ENCODE measurements around the gene SLC25A17. TPM values are rescaled to one million over a fixed set of nuclear protein-coding genes. Genes with fewer than 3 reads are reported as not detected.

SLC25A17 gene
- total and polyA plus RNA-seq, 2 experiments from 2014 or later = 12.7 to 18.1 TPM

- no peaks in the 10 kb centered on the region for H3K36me3 ChIP-seq
- peaks cover 13% of the 10 kb centered on the region for H3K4me1 ChIP-seq (ENCODE audit: low read depth)
- H3K9me3 ChIP-seq (ENCODE audit: low read depth) = no peaks in the 10 kb centered on the region
- no peak for DNase-seq (ENCODE audit: low read depth in 1 of 2, low spot score in 1 of 2)
- no peak for TF ChIP-seq CTCF (IDR thresholded peaks at IDR 0.05; ENCODE audit: low read depth, low read length)
- H3K4me3 ChIP-seq = no peak overlapping the region
- peak overlapping the region; percentile 73 for H3K27ac ChIP-seq
- no peaks in the 10 kb centered on the region for H3K27me3 ChIP-seq
Observed at GRCh38 chr22:40727964-40728615, 91.1 kb downstream of the SLC25A17 start.

- TF ChIP-seq CTCF (IDR thresholded peaks at IDR 0.05; ENCODE audit: low read depth, low read length) = no peak
- Histone ChIP-seq H3K27ac (no peak overlapping the region), H3K4me1 (ENCODE audit: low read depth) (peaks cover 13% of the 10 kb centered on the region), H3K27me3 (no peaks in the 10 kb centered on the region), H3K4me3 (no peak overlapping the region), H3K36me3 (no peaks in the 10 kb centered on the region), H3K9me3 (ENCODE audit: low read depth) (no peaks in the 10 kb centered on the region)
- no peak for DNase-seq (ENCODE audit: low read depth in 1 of 2, low spot score in 1 of 2)
Observed at GRCh38 chr22:40727070-40727963, 91.8 kb downstream of the SLC25A17 start.

GRCh38 chr22:40726514-40726913 is 92.6 kb downstream of the SLC25A17 start:
- peaks cover 13% of the 10 kb centered on the region for H3K4me1 ChIP-seq (ENCODE audit: low read depth)
- no peaks in the 10 kb centered on the region for H3K36me3 ChIP-seq
- no peak for TF ChIP-seq CTCF (IDR thresholded peaks at IDR 0.05; ENCODE audit: low read depth, low read length)
- H3K9me3 ChIP-seq (ENCODE audit: low read depth) = no peaks in the 10 kb centered on the region
- no peaks in the 10 kb centered on the region for H3K27me3 ChIP-seq
- no peak overlapping the region for H3K27ac ChIP-seq
- DNase-seq (ENCODE audit: low read depth in 1 of 2, low spot score in 1 of 2) = peak in 1 of 2 donors; percentile 50
- H3K4me3 ChIP-seq = no peak overlapping the region

- no peak overlapping the region for H3K27ac ChIP-seq
- H3K9me3 ChIP-seq (ENCODE audit: low read depth) = no peaks in the 10 kb centered on the region
- no peaks in the 10 kb centered on the region for H3K27me3 ChIP-seq
- no peak overlapping the region for H3K4me3 ChIP-seq
- no peak for DNase-seq (ENCODE audit: low read depth in 1 of 2, low spot score in 1 of 2)
- H3K4me1 ChIP-seq (ENCODE audit: low read depth) = peaks cover 19% of the 10 kb centered on the region
- TF ChIP-seq CTCF (IDR thresholded peaks at IDR 0.05; ENCODE audit: low read depth, low read length) = no peak
- no peaks in the 10 kb centered on the region for H3K36me3 ChIP-seq
Observed at GRCh38 chr22:40723396-40723933, 95.7 kb downstream of the SLC25A17 start.

- Histone ChIP-seq H3K4me3 (no peak overlapping the region), H3K27ac (peak overlapping the region; percentile 2)
- peak in 1 of 2 donors; percentile 47 for DNase-seq (ENCODE audit: low read depth in 1 of 2, low spot score in 1 of 2)
Observed at GRCh38 chr22:40721266-40721665, 97.9 kb downstream of the SLC25A17 start.

More at GRCh38 chr22:40721266-40721665, 97.9 kb downstream of the SLC25A17 start:
- Histone ChIP-seq H3K9me3 (ENCODE audit: low read depth) (no peaks in the 10 kb centered on the region), H3K4me1 (ENCODE audit: low read depth) (peaks cover 12% of the 10 kb centered on the region), H3K27me3 (no peaks in the 10 kb centered on the region), H3K36me3 (no peaks in the 10 kb centered on the region)
- TF ChIP-seq CTCF (IDR thresholded peaks at IDR 0.05; ENCODE audit: low read depth, low read length) = no peak

Data from cardiac muscle cell (in vitro differentiated cells and primary cell).